ENCODE measurements around the gene EDIL3.
"Not testable (repeated sequence)": the region's sequence is repeated elsewhere in the genome, so short reads cannot be mapped to it uniquely, and the experiment has no call there.

Gene EDIL3

GRCh38 chr5:84378420-84378819 lies 6.3 kb downstream of the EDIL3 start:
- no peak for DNase-seq

- no peak for DNase-seq
Observed at GRCh38 chr5:84376346-84376745, 8.3 kb downstream of the EDIL3 start.

- DNase-seq = no peak
Observed at GRCh38 chr5:84374568-84374967, 10.1 kb downstream of the EDIL3 start.

- no peak for DNase-seq
Observed at GRCh38 chr5:84373506-84373905, 11.2 kb downstream of the EDIL3 start.

- no peak for DNase-seq
Observed at GRCh38 chr5:84372066-84372695, 12.5 kb downstream of the EDIL3 start.

- DNase-seq = no peak
Observed at GRCh38 chr5:84370176-84370575, 14.5 kb downstream of the EDIL3 start.

GRCh38 chr5:84364043-84364442 lies 20.6 kb downstream of the EDIL3 start:
- no peak for DNase-seq

GRCh38 chr5:84362061-84362720 lies 22.5 kb downstream of the EDIL3 start:
- DNase-seq = no peak

GRCh38 chr5:84361572-84361971 lies 23.1 kb downstream of the EDIL3 start:
- DNase-seq = no peak

- DNase-seq = no peak
Observed at GRCh38 chr5:84360056-84360455, 24.6 kb downstream of the EDIL3 start.

- no peak for DNase-seq
Observed at GRCh38 chr5:84354101-84354500, 30.6 kb downstream of the EDIL3 start.

GRCh38 chr5:84344788-84345187 lies 39.9 kb downstream of the EDIL3 start:
- DNase-seq = no peak

- no peak for DNase-seq
Observed at GRCh38 chr5:84343171-84343570, 41.5 kb downstream of the EDIL3 start.

- DNase-seq = no peak
Observed at GRCh38 chr5:84332106-84332505, 52.6 kb downstream of the EDIL3 start.

GRCh38 chr5:84327591-84327990 lies 57.1 kb downstream of the EDIL3 start:
- DNase-seq = no peak

- DNase-seq = no peak
Observed at GRCh38 chr5:84322646-84323045, 62.0 kb downstream of the EDIL3 start.

GRCh38 chr5:84317826-84318225 lies 66.9 kb downstream of the EDIL3 start:
- not testable (repeated sequence) for DNase-seq

GRCh38 chr5:84312280-84312679 lies 72.4 kb downstream of the EDIL3 start:
- DNase-seq = not testable (repeated sequence)

GRCh38 chr5:84309850-84310249 lies 74.8 kb downstream of the EDIL3 start:
- not testable (repeated sequence) for DNase-seq

GRCh38 chr5:84306601-84307000 lies 78.1 kb downstream of the EDIL3 start:
- DNase-seq = no peak

- DNase-seq = no peak
Observed at GRCh38 chr5:84304599-84304998, 80.1 kb downstream of the EDIL3 start.

GRCh38 chr5:84303315-84303714 lies 81.4 kb downstream of the EDIL3 start:
- no peak for DNase-seq

- DNase-seq = no peak
Observed at GRCh38 chr5:84301535-84301934, 83.1 kb downstream of the EDIL3 start.

GRCh38 chr5:84299959-84300358 lies 84.7 kb downstream of the EDIL3 start:
- no peak for DNase-seq

GRCh38 chr5:84298628-84299027 lies 86.1 kb downstream of the EDIL3 start:
- no peak for DNase-seq
